HG02623 (cell line): Measurements from ENCODE around the gene SPO11.

Source experiments
- ATAC-seq: cut with Tn5 transposase; IDR thresholded peaks from one replicate; pipeline ENCODE4 v1.9.1; 2021; ENCODE audit warnings: moderate library complexity; ENCODE audit not compliant: unreplicated experiment

Gene SPO11

GRCh38 chr20:57374931-57375651 is 45.5 kb downstream of the SPO11 start:
- no peak for ATAC-seq

DNA sequence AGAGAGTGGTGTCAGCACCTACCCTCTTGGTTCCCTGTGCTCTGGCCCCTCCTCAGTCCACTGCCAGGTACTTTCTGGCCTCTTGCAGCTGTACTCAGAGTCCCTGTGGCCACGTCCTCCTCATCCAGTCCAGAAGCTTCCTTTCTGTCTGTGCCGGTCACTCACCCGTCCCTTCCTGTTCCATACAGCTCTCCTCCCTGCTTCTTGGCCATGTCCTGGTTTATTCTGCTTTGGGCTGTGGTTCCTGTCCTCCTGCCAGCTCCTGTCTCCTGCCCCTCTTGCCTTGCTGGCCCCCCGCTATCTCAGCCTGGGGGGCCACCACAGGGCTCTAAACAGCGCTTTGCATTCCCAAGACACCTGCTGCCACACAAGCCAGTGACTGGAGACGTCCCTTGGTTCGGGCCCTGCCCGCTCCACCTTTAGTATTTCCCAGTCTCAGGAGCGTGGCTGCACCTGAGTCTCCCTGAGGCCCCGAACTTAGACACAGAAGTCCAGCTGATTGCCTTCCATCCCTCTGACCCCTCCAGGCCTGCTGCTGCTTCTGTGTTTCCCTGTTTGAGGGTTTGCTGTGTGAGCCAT is 46.1 kb downstream of the SPO11 start:
- ATAC-seq: no peak

- ATAC-seq: no peak
Observed at GRCh38 chr20:57377350-57377749, 47.7 kb downstream of the SPO11 start.

GRCh38 chr20:57378107-57378506 is 48.5 kb downstream of the SPO11 start:
- ATAC-seq: no peak

DNA sequence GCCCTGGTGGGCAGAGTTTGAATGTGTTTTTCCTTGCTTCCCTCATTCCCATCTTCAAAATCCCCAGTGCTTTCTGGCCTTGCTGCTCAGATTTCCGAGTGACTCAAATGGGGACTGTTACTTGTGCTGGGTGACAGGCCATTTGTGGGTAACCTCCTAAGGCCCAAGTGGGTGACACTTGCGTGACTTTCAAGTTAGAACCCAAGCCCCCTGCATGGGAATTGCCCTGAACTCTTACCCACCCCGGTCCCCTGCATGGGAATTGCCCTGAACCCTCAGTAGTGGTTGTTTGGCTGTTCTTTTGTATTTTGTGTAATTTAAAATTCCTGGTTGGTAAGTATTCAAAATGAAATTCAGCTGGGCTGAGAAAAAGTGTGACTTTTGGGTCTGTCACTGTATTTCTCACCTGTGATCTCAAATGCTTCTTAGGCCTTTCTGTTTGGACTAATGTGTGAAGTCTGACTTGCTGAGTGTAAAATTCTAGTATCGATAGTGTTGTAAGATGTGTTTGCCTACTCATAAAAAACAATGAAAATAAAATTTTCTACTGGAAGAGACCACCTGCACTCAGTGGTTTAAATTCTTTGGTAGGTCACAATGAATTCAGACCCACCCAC is 49.2 kb downstream of the SPO11 start:
- ATAC-seq: no peak

DNA sequence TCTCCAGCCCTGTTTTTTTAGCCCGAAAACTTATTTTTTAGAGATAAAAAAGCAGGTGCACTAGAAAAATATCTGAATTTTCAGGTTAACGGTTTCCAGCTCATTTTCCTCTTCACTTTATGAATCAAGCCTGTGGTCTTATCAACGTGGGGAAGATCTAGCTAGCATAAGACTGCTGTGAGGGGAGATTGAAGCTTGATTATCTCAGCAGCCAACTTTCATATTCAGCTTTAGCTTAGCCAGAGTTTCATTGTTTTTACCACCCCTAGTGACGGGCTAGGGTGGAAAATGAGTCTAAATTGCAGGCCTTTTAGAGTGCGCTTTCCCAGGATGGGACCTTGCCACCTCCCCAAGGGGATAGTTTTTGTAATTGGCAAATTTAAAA is 49.7 kb downstream of the SPO11 start:
- no peak for ATAC-seq

- ATAC-seq: no peak
Observed at GRCh38 chr20:57380081-57380750, 50.6 kb downstream of the SPO11 start.

DNA sequence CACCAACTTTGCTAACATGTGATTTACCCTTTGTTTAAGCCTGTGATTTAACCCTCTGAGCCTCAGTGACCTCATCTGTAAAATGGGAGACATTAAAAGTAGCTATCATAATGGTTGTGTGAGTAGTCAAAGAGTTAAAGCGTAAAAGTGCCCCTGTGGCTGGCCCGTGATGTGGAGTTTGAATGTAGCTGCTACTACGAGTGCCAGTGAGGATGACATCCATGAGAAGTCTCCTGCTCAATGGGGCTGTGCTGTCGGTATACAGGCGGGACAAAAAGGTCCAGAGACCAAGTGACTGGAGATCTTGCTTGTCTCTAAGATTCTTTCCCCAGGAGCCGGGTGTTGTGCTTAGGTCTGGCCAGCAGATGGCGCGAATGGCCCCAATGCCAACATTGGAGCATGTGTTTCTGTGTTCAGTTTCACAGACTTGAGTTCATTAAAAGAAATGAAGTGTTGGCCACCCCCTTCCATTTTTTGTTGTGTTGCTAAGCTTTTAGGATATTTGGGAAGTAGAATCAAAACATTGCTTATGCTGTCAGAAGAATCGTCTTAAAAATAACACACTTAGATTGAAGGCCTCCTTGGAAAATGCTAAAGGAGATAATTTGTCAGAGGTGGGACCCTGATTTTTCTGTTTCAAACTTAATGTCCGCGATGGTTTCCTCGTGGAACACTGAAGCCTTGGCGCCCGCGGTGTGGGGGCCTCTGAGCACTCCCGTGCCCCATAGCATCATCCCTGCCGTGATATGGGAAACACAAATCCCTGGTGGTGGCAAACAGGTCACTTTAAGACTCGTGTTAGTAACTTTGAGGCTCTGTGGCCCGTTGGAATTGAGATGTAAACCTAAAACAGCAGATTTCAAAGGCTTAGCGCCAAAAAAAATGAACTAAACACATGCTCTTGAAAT is 52.2 kb downstream of the SPO11 start:
- no peak for ATAC-seq

DNA sequence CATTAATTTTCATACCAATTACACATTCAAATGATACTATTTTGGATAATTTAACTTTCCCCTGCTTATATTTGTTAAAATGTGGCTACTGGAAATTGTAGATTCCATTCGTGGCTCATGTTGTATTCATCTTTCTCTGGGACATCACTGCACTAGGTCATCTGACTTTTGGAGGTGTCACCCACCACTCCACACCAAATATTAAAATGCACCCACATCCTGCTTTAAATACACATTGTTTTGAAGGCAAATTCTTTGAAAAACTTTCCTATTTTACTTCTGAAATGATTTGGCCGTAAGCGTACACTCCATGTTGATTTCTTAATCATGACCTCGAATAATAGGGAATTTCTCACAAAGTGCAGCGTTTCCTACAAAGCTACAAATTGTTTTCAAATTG is 52.9 kb downstream of the SPO11 start:
- no peak for ATAC-seq

GRCh38 chr20:57383447-57384347 is 54.1 kb downstream of the SPO11 start:
- ATAC-seq: no peak

DNA sequence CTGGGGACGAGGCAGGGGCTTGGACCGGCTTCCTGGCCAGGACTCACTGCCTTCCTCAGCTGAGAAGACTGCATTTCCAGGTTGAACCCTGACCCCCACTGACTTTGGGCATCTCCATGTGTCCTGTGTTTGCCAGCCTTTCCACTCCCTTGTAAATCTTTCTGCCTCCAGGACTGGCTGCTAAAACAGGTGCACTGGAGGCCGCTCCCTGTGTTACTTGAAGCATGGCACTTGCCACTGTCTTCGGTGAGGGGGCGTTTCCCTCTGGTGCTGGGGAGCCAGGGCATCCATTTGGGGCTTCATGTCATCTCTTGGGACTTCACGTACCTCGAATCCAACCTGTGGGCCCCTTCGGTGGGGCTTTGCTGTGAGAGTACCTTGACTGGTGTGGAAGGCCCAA is 54.9 kb downstream of the SPO11 start:
- ATAC-seq: no peak

- no peak for ATAC-seq
Observed at GRCh38 chr20:57384953-57385761, 55.6 kb downstream of the SPO11 start.

DNA sequence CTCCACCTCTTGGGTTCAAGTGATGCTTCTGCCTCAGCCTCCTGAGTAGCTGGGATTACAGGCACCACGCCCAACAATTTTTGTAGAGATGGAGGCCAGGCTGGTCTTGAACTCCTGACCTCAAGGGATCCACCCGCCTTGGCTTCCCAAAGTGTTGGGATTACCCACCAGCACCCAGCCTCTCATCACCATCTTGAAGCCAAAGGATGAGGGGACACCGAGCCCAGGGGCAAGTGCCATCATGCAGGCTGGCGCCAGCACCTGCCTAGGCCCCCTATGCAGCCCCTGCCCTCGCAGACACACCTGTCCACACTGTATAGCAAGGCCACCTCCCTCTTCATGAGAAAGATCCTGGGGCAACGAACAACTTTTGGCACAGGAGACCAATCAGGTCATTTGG is 56.3 kb downstream of the SPO11 start:
- no peak for ATAC-seq

DNA sequence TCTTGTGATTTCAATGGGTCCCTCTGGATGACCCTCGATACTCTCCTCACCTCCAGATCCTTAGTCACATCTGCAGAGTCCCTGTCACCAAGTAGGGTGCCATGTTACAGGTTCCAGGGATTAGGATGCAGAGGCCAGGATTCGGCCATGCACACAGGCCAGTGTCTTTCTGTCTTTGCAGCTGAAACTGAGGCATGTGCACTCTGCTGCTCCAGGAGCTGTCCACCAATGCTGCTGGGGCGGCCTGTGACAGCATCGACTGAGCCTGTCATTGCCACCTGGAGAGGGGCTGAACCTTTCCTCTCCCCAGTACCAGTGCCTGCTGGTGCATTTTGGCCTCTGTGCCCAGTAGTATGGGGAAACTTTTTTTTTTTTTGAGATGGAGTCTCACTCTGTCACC is 57.2 kb downstream of the SPO11 start:
- no peak for ATAC-seq

DNA sequence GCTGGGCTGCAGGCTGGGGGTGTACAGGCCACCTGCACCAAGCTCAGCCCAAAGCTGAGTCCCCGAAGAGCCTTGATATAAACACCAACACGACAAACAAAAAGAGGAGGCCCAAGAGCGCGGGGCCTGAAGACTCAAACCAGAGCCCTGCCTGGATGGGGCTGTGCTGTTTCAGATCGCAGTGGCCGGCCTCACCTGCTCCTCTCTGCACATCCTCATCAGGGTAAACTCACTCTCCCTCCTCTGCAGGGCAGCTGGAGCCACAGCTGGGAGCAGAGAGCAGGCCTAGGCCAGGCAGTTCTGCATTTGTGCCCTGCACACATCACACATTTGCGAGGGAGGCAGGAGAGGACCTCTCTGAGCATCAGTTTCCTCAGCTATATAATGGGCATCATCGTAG is 57.9 kb downstream of the SPO11 start:
- ATAC-seq: no peak

DNA sequence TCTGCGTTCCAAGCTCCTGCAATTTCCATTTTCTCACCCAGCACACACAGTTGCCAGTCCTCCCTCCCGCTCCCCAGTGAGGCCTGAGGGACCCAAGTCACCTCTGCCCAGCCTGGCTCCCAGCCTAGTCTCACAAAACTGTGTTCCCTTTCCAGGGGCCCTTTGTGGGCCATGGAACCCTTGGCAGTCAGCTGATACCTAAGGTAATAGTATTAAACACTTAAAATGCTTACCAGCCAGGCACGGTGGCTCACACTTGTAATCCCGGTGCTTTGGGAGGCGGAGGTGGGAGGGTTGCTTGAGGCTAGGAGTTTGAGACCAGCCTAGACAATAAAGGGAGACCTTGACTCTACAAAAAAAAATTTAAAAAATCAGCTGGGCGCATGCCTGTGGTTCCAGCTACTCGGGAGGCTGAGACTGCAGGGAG is 58.4 kb downstream of the SPO11 start:
- ATAC-seq: no peak

- ATAC-seq: no peak
Observed at GRCh38 chr20:57388953-57389694, 59.5 kb downstream of the SPO11 start.
